ENCODE data around the gene GLCE.
"Not testable (repeated sequence)": the region's sequence is repeated elsewhere in the genome, so short reads cannot be mapped to it uniquely, and the experiment has no call there.

The GLCE gene

GRCh38 chr15:69135499-69135898 lies 24.9 kb upstream of the GLCE start:
- DNase-seq (ENCODE audit: low spot score): no peak

GRCh38 chr15:69138963-69139362 lies 21.5 kb upstream of the GLCE start:
- DNase-seq (ENCODE audit: low spot score): no peak

- DNase-seq (ENCODE audit: low spot score): no peak
Measured at GRCh38 chr15:69140306-69140705, 20.1 kb upstream of the GLCE start.

- DNase-seq (ENCODE audit: low spot score): no peak
Measured at GRCh38 chr15:69141286-69141701, 19.1 kb upstream of the GLCE start.

- DNase-seq (ENCODE audit: low spot score): no peak
Measured at GRCh38 chr15:69141833-69142232, 18.6 kb upstream of the GLCE start.

- DNase-seq (ENCODE audit: low spot score): no peak
Measured at GRCh38 chr15:69143756-69144436, 16.5 kb upstream of the GLCE start.

GRCh38 chr15:69144530-69144929 lies 15.9 kb upstream of the GLCE start:
- DNase-seq (ENCODE audit: low spot score): no peak

- no peak for DNase-seq (ENCODE audit: low spot score)
Measured at GRCh38 chr15:69145149-69145693, 15.2 kb upstream of the GLCE start.

GRCh38 chr15:69145694-69146492 lies 14.5 kb upstream of the GLCE start:
- no peak for DNase-seq (ENCODE audit: low spot score)

- DNase-seq (ENCODE audit: low spot score): no peak
Measured at GRCh38 chr15:69146724-69147435, 13.6 kb upstream of the GLCE start.

GRCh38 chr15:69148465-69148864 lies 12.0 kb upstream of the GLCE start:
- DNase-seq (ENCODE audit: low spot score): no peak

- DNase-seq (ENCODE audit: low spot score): no peak
Measured at GRCh38 chr15:69149163-69149562, 11.3 kb upstream of the GLCE start.

- DNase-seq (ENCODE audit: low spot score): no peak
Measured at GRCh38 chr15:69149803-69150202, 10.6 kb upstream of the GLCE start.

GRCh38 chr15:69150336-69150735 lies 10.1 kb upstream of the GLCE start:
- DNase-seq (ENCODE audit: low spot score): no peak

- DNase-seq (ENCODE audit: low spot score): no peak
Measured at GRCh38 chr15:69150841-69151240, 9.6 kb upstream of the GLCE start.

GRCh38 chr15:69153046-69153445 lies 7.4 kb upstream of the GLCE start:
- DNase-seq (ENCODE audit: low spot score): no peak

- DNase-seq (ENCODE audit: low spot score): not testable (repeated sequence)
Measured at GRCh38 chr15:69153587-69153986, 6.8 kb upstream of the GLCE start.

GRCh38 chr15:69154078-69154477 lies 6.4 kb upstream of the GLCE start:
- DNase-seq (ENCODE audit: low spot score): no peak

GRCh38 chr15:69154684-69155083 lies 5.8 kb upstream of the GLCE start:
- DNase-seq (ENCODE audit: low spot score): no peak

- no peak for DNase-seq (ENCODE audit: low spot score)
Measured at GRCh38 chr15:69156736-69157381, 3.6 kb upstream of the GLCE start.

- DNase-seq (ENCODE audit: low spot score): no peak
Measured at GRCh38 chr15:69158201-69158842, 2.1 kb upstream of the GLCE start.

- DNase-seq (ENCODE audit: low spot score): no peak
Measured at GRCh38 chr15:69158843-69159240, 1.6 kb upstream of the GLCE start.

Measured in RKO (cell line).